GM12878 (cell line): ENCODE data around the gene TMEM52.

Source experiments
- BCL11A ChIP-seq: IDR thresholded peaks from 2 replicates; pipeline ENCODE4 v1.6.1; 2011; ENCODE audit warnings: low read depth, low read length
- EP300 ChIP-seq, 2 experiments: fragments of 150-350 bp in 1 of 2; IDR thresholded peaks; 2 replicates each; pipeline ENCODE4 v1.6.1; 2011 to 2012; ENCODE audit warnings: low read depth in 2 of 2, low read length in 2 of 2, borderline replicate concordance in 1 of 2, improper control_type of control experiment in 1 of 2, inconsistent platforms in 1 of 2; ENCODE audit not compliant: control insufficient read depth in 1 of 2
- EZH2 ChIP-seq: IDR thresholded peaks from 2 replicates; pipeline ENCODE4 v1.6.1; 2012; ENCODE audit warnings: low read depth, mild to moderate bottlenecking, control low read depth, inconsistent platforms, low read length, borderline replicate concordance; ENCODE audit not compliant: control insufficient read depth
- GATAD2B ChIP-seq: fragments of 450-650 bp; conservative IDR thresholded peaks from 2 replicates; pipeline ENCODE4 v1.6.1; 2017; ENCODE audit warnings: low read depth, mild to moderate bottlenecking, moderate library complexity
- MEF2B ChIP-seq: fragments of 450-650 bp; IDR thresholded peaks from 2 replicates; pipeline ENCODE4 v1.6.1; 2018; ENCODE audit warnings: mild to moderate bottlenecking, moderate library complexity; ENCODE audit not compliant: partially characterized antibody, poor library complexity, severe bottlenecking
- MXI1 ChIP-seq: fragments of 150-350 bp; IDR thresholded peaks from 2 replicates; pipeline ENCODE4 v1.6.1; 2011; ENCODE audit warnings: low read depth, mild to moderate bottlenecking, inconsistent platforms, low read length, improper control_type of control experiment
- REST ChIP-seq: IDR thresholded peaks from 2 replicates; pipeline ENCODE4 v1.6.1; 2012; ENCODE audit warnings: mild to moderate bottlenecking, low read depth, low read length
- STAT1 ChIP-seq: fragments of 450-650 bp; conservative IDR thresholded peaks from 2 replicates; pipeline ENCODE4 v1.6.1; 2014; ENCODE audit warnings: antibody characterized with exemption, mild to moderate bottlenecking
- TF ChIP-seq, protein P1 (sequence below): fragments of 450-650 bp; IDR thresholded peaks from 2 replicates; pipeline ENCODE4 v1.6.1; 2016; ENCODE audit warnings: mild to moderate bottlenecking
- TF ChIP-seq, protein P2 (sequence below): IDR thresholded peaks from 2 replicates; pipeline ENCODE4 v1.6.1; 2012; ENCODE audit warnings: improper control_type of control experiment, low read depth, low read length; ENCODE audit not compliant: insufficient replicate concordance

- TF ChIP-seq BCL11A (no peak), REST (no peak), EP300 (IDR thresholded peaks at IDR 0.05; ENCODE audit: borderline replicate concordance in 1 of 2, control insufficient read depth in 1 of 2, low read depth in 2 of 2, low read length in 2 of 2) (no peak), MEF2B (no peak), STAT1 (no peak), GATAD2B (no peak), MXI1 (no peak), EZH2 (no peak)
- TF ChIP-seq, protein P1, sequence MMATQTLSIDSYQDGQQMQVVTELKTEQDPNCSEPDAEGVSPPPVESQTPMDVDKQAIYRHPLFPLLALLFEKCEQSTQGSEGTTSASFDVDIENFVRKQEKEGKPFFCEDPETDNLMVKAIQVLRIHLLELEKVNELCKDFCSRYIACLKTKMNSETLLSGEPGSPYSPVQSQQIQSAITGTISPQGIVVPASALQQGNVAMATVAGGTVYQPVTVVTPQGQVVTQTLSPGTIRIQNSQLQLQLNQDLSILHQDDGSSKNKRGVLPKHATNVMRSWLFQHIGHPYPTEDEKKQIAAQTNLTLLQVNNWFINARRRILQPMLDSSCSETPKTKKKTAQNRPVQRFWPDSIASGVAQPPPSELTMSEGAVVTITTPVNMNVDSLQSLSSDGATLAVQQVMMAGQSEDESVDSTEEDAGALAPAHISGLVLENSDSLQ, result no peak
- TF ChIP-seq, protein P2, sequence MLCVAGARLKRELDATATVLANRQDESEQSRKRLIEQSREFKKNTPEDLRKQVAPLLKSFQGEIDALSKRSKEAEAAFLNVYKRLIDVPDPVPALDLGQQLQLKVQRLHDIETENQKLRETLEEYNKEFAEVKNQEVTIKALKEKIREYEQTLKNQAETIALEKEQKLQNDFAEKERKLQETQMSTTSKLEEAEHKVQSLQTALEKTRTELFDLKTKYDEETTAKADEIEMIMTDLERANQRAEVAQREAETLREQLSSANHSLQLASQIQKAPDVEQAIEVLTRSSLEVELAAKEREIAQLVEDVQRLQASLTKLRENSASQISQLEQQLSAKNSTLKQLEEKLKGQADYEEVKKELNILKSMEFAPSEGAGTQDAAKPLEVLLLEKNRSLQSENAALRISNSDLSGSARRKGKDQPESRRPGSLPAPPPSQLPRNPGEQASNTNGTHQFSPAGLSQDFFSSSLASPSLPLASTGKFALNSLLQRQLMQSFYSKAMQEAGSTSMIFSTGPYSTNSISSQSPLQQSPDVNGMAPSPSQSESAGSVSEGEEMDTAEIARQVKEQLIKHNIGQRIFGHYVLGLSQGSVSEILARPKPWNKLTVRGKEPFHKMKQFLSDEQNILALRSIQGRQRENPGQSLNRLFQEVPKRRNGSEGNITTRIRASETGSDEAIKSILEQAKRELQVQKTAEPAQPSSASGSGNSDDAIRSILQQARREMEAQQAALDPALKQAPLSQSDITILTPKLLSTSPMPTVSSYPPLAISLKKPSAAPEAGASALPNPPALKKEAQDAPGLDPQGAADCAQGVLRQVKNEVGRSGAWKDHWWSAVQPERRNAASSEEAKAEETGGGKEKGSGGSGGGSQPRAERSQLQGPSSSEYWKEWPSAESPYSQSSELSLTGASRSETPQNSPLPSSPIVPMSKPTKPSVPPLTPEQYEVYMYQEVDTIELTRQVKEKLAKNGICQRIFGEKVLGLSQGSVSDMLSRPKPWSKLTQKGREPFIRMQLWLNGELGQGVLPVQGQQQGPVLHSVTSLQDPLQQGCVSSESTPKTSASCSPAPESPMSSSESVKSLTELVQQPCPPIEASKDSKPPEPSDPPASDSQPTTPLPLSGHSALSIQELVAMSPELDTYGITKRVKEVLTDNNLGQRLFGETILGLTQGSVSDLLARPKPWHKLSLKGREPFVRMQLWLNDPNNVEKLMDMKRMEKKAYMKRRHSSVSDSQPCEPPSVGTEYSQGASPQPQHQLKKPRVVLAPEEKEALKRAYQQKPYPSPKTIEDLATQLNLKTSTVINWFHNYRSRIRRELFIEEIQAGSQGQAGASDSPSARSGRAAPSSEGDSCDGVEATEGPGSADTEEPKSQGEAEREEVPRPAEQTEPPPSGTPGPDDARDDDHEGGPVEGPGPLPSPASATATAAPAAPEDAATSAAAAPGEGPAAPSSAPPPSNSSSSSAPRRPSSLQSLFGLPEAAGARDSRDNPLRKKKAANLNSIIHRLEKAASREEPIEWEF, result no peak
Measured at GRCh38 chr1:1910033-1910465, 9.0 kb downstream of the TMEM52 start.
